WTC11 (cell line): ENCODE measurements around the gene C16orf95. TPM values are rescaled to one million over a fixed set of nuclear protein-coding genes. Genes with fewer than 3 reads are reported as not detected.

Source experiments
- ATAC-seq: fragments of 200-7000 bp; cut with Tn5 transposase; 2 replicates; pipeline ENCODE4 v1.10.0; 2021; ENCODE audit warnings: mild to moderate bottlenecking, moderate library complexity
- CTCF ChIA-PET: fragments of 300-600 bp; sonication (Branson Sonifier 250); formaldehyde crosslinking; loops from one replicate; lab custom pipeline; 2021; ENCODE audit warnings: antibody characterized with exemption; lab: Charles Lee
- POLR2A ChIA-PET: fragments of 350-600 bp; sonication (Branson Sonifier 250); formaldehyde crosslinking; loops from one replicate; lab custom pipeline; 2021; ENCODE audit warnings: antibody characterized with exemption; lab: Charles Lee
- DNase-seq: peaks from one replicate; pipeline ENCODE4 v3.0.0; 2021; ENCODE audit warnings: low spot score
- H3K27ac Mint-ChIP-seq: 2 replicates; pipeline ENCODE4 v1.8.0; 2021; ENCODE audit warnings: mixed read lengths
- H3K27me3 Mint-ChIP-seq: 2 replicates; pipeline ENCODE4 v1.8.0; 2021; ENCODE audit warnings: low read depth, mild to moderate bottlenecking, moderate library complexity, mixed read lengths
- H3K36me3 Mint-ChIP-seq: 2 replicates; pipeline ENCODE4 v1.8.0; 2021; ENCODE audit warnings: mixed read lengths
- H3K4me1 Mint-ChIP-seq: 2 replicates; pipeline ENCODE4 v1.8.0; 2022; ENCODE audit warnings: mixed read lengths
- H3K4me3 Mint-ChIP-seq: 2 replicates; pipeline ENCODE4 v1.8.0; 2021; ENCODE audit warnings: mild to moderate bottlenecking, moderate library complexity, mixed read lengths
- H3K9me3 Mint-ChIP-seq: 2 replicates; pipeline ENCODE4 v1.8.0; 2021; ENCODE audit warnings: mixed read lengths
- ATF1 ChIP-seq: sonication (generic); formaldehyde crosslinking; IDR thresholded peaks from 2 replicates; pipeline ENCODE4 v1.8.1; 2023; ENCODE audit warnings: mild to moderate bottlenecking, moderate library complexity, missing genetic modification reagents
- ELF4 ChIP-seq: sonication (generic); formaldehyde crosslinking; IDR thresholded peaks from 2 replicates; pipeline ENCODE4 v1.8.1; 2022; ENCODE audit warnings: low read depth, mild to moderate bottlenecking, moderate library complexity, missing genetic modification reagents
- ETV6 ChIP-seq: sonication (generic); formaldehyde crosslinking; IDR thresholded peaks from 2 replicates; pipeline ENCODE4 v1.8.1; 2022; ENCODE audit warnings: mild to moderate bottlenecking, missing genetic modification reagents
- FOXP1 ChIP-seq: sonication (generic); formaldehyde crosslinking; IDR thresholded peaks from 2 replicates; pipeline ENCODE4 v1.8.0; 2022; ENCODE audit warnings: missing genetic modification reagents, mild to moderate bottlenecking, moderate library complexity, borderline replicate concordance
- JAZF1 ChIP-seq: fragments of 250-450 bp; sonication (Bioruptor Pico); IDR thresholded peaks from 2 replicates; pipeline ENCODE4 v1.9.0; 2021; ENCODE audit warnings: moderate library complexity, mild to moderate bottlenecking, inconsistent platforms
- KAT7 ChIP-seq: sonication (generic); formaldehyde crosslinking; IDR thresholded peaks from 2 replicates; pipeline ENCODE4 v1.8.1; 2023; ENCODE audit warnings: missing genetic modification reagents, mild to moderate bottlenecking, borderline replicate concordance
- MYBL2 ChIP-seq: sonication (generic); formaldehyde crosslinking; IDR thresholded peaks from 2 replicates; pipeline ENCODE4 v1.8.1; 2023; ENCODE audit warnings: mild to moderate bottlenecking, moderate library complexity, missing genetic modification reagents
- NR1H2 ChIP-seq: sonication (generic); formaldehyde crosslinking; IDR thresholded peaks from 2 replicates; pipeline ENCODE4 v1.9.0; 2021; ENCODE audit warnings: mild to moderate bottlenecking, moderate library complexity, missing genetic modification reagents
- SP1 ChIP-seq: sonication (generic); formaldehyde crosslinking; conservative IDR thresholded peaks from 2 replicates; pipeline ENCODE4 v1.8.1; 2022; ENCODE audit warnings: missing genetic modification reagents
- USF2 ChIP-seq: sonication (generic); formaldehyde crosslinking; IDR thresholded peaks from 2 replicates; pipeline ENCODE4 v1.8.1; 2023; ENCODE audit warnings: mild to moderate bottlenecking, missing genetic modification reagents, moderate library complexity
- ZBTB21 ChIP-seq: sonication (generic); formaldehyde crosslinking; IDR thresholded peaks from 2 replicates; pipeline ENCODE4 v1.8.1; 2023; ENCODE audit warnings: mild to moderate bottlenecking, missing genetic modification reagents, borderline replicate concordance
- ZNF138 ChIP-seq: sonication (generic); formaldehyde crosslinking; conservative IDR thresholded peaks from 2 replicates; pipeline ENCODE4 v1.8.1; 2022; ENCODE audit warnings: mild to moderate bottlenecking, moderate library complexity, missing genetic modification reagents
- ZNF281 ChIP-seq: sonication (generic); formaldehyde crosslinking; IDR thresholded peaks from 2 replicates; pipeline ENCODE4 v1.8.0; 2023; ENCODE audit warnings: mild to moderate bottlenecking, missing genetic modification reagents
- ZNF317 ChIP-seq: sonication (generic); formaldehyde crosslinking; IDR thresholded peaks from 2 replicates; pipeline ENCODE4 v1.8.1; 2023; ENCODE audit warnings: low read depth, mild to moderate bottlenecking, moderate library complexity, missing genetic modification reagents, borderline replicate concordance
- ZNF416 ChIP-seq: fragments of 250-450 bp; sonication (Bioruptor Pico); IDR thresholded peaks from 2 replicates; pipeline ENCODE4 v1.9.0; 2021; ENCODE audit warnings: mild to moderate bottlenecking, inconsistent platforms
- total RNA-seq: library from RNA; stranded (reverse); gene quantifications from 3 replicates; pipeline ENCODE4 v1.2.3, GENCODE V29; 2021
- TF ChIP-seq, protein P1 (sequence below): sonication (generic); formaldehyde crosslinking; IDR thresholded peaks from 2 replicates; pipeline ENCODE4 v1.8.0; 2022; ENCODE audit warnings: mild to moderate bottlenecking, missing genetic modification reagents
- TF ChIP-seq, protein P2 (sequence below): sonication (generic); formaldehyde crosslinking; IDR thresholded peaks from 2 replicates; pipeline ENCODE4 v1.8.1; 2022; ENCODE audit warnings: mild to moderate bottlenecking, missing genetic modification reagents, moderate library complexity, borderline replicate concordance
- TF ChIP-seq, protein P3 (sequence below): fragments of 250-450 bp; sonication (Bioruptor Pico); IDR thresholded peaks from 2 replicates; pipeline ENCODE4 v1.9.0; 2021; ENCODE audit warnings: mild to moderate bottlenecking
- TF ChIP-seq, protein P4 (sequence below): fragments of 200-600 bp; IDR thresholded peaks from 2 replicates; pipeline ENCODE4 v1.8.0; 2022; ENCODE audit warnings: antibody characterized with exemption

Gene C16orf95
- total RNA-seq, 1 experiment from 2014 or later, result 5.7 TPM

- TF ChIP-seq ATF1 (CRISPR knock-in tag) (no peak), FOXP1 (no peak), JAZF1 (CRISPR knock-in tag) (no peak), ZBTB21 (CRISPR knock-in tag) (no peak), ZNF138 (CRISPR knock-in tag) (no peak)
Observed at GRCh38 chr16:87295259-87295658, 21.9 kb downstream of the C16orf95 start (continued).

GRCh38 chr16:87293990-87294389, 23.2 kb downstream of the C16orf95 start:
- POLR2A ChIA-PET, result no interaction called here
- TF ChIP-seq, protein P1, sequence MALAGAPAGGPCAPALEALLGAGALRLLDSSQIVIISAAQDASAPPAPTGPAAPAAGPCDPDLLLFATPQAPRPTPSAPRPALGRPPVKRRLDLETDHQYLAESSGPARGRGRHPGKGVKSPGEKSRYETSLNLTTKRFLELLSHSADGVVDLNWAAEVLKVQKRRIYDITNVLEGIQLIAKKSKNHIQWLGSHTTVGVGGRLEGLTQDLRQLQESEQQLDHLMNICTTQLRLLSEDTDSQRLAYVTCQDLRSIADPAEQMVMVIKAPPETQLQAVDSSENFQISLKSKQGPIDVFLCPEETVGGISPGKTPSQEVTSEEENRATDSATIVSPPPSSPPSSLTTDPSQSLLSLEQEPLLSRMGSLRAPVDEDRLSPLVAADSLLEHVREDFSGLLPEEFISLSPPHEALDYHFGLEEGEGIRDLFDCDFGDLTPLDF, result no peak
- no peak for TF ChIP-seq ZNF317 (CRISPR knock-in tag)
- no peak for TF ChIP-seq SP1
- H3K4me1 Mint-ChIP-seq, result no peaks in the 10 kb centered on the region
- H3K27me3 Mint-ChIP-seq, result peaks cover 2% of the 10 kb centered on the region; the same call in 1 of the 2 replicates
- DNase-seq, result no peak
- H3K9me3 Mint-ChIP-seq, result peaks cover 16% of the 10 kb centered on the region
- H3K36me3 Mint-ChIP-seq, result peaks cover 16% of the 10 kb centered on the region
- no peak overlapping the region for H3K27ac Mint-ChIP-seq
- H3K4me3 Mint-ChIP-seq, result no peak overlapping the region
- ATAC-seq, result no peak
- CTCF ChIA-PET, result no interaction called here

DNA sequence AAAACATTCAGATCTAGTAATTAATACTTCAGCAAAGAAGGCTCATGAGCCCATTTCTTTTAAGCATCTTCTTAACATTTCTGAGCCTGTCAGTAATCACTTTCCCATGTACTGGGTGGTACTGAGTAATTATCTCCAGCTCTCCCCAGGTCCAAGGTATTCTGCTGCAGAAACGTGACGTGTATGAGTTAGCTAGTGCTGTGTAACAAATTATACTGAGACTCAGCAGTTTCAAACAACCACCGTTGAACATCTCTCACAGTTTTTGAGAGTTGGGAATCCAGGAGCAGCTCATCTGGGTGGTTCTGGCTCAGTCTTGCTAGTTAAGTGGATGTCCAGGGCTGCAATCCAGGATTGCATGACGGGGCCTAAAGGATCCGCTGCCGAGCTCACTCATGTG, 25.2 kb downstream of the C16orf95 start:
- ATAC-seq (no peak), DNase-seq (no peak)
- H3K27me3 Mint-ChIP-seq, result peaks cover 2% of the 10 kb centered on the region; the same call in 1 of the 2 replicates
- H3K27ac Mint-ChIP-seq, result no peak overlapping the region
- H3K9me3 Mint-ChIP-seq, result peaks cover 27% of the 10 kb centered on the region
- no peaks in the 10 kb centered on the region for H3K4me1 Mint-ChIP-seq
- TF ChIP-seq, protein P2, sequence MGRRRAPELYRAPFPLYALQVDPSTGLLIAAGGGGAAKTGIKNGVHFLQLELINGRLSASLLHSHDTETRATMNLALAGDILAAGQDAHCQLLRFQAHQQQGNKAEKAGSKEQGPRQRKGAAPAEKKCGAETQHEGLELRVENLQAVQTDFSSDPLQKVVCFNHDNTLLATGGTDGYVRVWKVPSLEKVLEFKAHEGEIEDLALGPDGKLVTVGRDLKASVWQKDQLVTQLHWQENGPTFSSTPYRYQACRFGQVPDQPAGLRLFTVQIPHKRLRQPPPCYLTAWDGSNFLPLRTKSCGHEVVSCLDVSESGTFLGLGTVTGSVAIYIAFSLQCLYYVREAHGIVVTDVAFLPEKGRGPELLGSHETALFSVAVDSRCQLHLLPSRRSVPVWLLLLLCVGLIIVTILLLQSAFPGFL (CRISPR knock-in tag), result no peak
- TF ChIP-seq MYBL2, result no peak
- TF ChIP-seq, protein P3, sequence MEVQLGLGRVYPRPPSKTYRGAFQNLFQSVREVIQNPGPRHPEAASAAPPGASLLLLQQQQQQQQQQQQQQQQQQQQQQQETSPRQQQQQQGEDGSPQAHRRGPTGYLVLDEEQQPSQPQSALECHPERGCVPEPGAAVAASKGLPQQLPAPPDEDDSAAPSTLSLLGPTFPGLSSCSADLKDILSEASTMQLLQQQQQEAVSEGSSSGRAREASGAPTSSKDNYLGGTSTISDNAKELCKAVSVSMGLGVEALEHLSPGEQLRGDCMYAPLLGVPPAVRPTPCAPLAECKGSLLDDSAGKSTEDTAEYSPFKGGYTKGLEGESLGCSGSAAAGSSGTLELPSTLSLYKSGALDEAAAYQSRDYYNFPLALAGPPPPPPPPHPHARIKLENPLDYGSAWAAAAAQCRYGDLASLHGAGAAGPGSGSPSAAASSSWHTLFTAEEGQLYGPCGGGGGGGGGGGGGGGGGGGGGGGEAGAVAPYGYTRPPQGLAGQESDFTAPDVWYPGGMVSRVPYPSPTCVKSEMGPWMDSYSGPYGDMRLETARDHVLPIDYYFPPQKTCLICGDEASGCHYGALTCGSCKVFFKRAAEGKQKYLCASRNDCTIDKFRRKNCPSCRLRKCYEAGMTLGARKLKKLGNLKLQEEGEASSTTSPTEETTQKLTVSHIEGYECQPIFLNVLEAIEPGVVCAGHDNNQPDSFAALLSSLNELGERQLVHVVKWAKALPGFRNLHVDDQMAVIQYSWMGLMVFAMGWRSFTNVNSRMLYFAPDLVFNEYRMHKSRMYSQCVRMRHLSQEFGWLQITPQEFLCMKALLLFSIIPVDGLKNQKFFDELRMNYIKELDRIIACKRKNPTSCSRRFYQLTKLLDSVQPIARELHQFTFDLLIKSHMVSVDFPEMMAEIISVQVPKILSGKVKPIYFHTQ (CRISPR knock-in tag), result no peak
- no peak overlapping the region for H3K4me3 Mint-ChIP-seq
- ChIA-PET POLR2A (no interaction called here), CTCF (interaction anchor here (3.3 kb wide), 1 partner anchor 13 kb away, joined by 13 read pairs; no protein-coding TSS in a partner anchor)
- H3K36me3 Mint-ChIP-seq, result peaks cover 19% of the 10 kb centered on the region

- ATAC-seq (no peak), DNase-seq (no peak)
- H3K4me3 Mint-ChIP-seq, result no peak overlapping the region
- H3K27me3 Mint-ChIP-seq, result peaks cover 2% of the 10 kb centered on the region; the same call in 1 of the 2 replicates
- no peaks in the 10 kb centered on the region for H3K4me1 Mint-ChIP-seq
- H3K27ac Mint-ChIP-seq, result no peak overlapping the region
- peaks cover 19% of the 10 kb centered on the region for H3K36me3 Mint-ChIP-seq
- peaks cover 33% of the 10 kb centered on the region for H3K9me3 Mint-ChIP-seq
- CTCF ChIA-PET, result interaction anchor here (2.2 kb wide), 1 partner anchor 9 kb away, joined by 6 read pairs; no protein-coding TSS in a partner anchor
- POLR2A ChIA-PET, result no interaction called here
- no peak for TF ChIP-seq KAT7
- no peak for TF ChIP-seq USF2 (CRISPR knock-in tag)
- TF ChIP-seq ZNF281 (CRISPR knock-in tag), result no peak
- no peak for TF ChIP-seq NR1H2 (CRISPR knock-in tag)
- TF ChIP-seq ETV6, result no peak
- TF ChIP-seq, protein P4, sequence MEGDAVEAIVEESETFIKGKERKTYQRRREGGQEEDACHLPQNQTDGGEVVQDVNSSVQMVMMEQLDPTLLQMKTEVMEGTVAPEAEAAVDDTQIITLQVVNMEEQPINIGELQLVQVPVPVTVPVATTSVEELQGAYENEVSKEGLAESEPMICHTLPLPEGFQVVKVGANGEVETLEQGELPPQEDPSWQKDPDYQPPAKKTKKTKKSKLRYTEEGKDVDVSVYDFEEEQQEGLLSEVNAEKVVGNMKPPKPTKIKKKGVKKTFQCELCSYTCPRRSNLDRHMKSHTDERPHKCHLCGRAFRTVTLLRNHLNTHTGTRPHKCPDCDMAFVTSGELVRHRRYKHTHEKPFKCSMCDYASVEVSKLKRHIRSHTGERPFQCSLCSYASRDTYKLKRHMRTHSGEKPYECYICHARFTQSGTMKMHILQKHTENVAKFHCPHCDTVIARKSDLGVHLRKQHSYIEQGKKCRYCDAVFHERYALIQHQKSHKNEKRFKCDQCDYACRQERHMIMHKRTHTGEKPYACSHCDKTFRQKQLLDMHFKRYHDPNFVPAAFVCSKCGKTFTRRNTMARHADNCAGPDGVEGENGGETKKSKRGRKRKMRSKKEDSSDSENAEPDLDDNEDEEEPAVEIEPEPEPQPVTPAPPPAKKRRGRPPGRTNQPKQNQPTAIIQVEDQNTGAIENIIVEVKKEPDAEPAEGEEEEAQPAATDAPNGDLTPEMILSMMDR, result no peak
- no peak for TF ChIP-seq ELF4 (CRISPR knock-in tag)
- no peak for TF ChIP-seq ZNF416
Observed at GRCh38 chr16:87288753-87289362, 28.3 kb downstream of the C16orf95 start.
